ENCODE results near the gene WDR26.

- TF ChIP-seq CTCF (IDR thresholded peaks at IDR 0.05; ENCODE audit: borderline replicate concordance, extremely low read depth, low read length, poor library complexity, severe bottlenecking) (no peak), EZH2 (IDR thresholded peaks at IDR 0.05; ENCODE audit: borderline replicate concordance, low read depth, low read length, severe bottlenecking) (no peak)
These were observed 25.4 kb upstream of the WDR26 start for GRCh38 chr1:224459966-224460365.
